ENCODE data around the gene KATNIP.

The KATNIP gene

GRCh38 chr16:27549464-27549745 lies 539 bp upstream of the KATNIP start:
- no peak overlapping the region for H2BK12ac ChIP-seq (ENCODE audit: low read length)
- H2BK120ac ChIP-seq (ENCODE audit: low read depth, low read length): no peak overlapping the region
- no peak overlapping the region for H4K91ac ChIP-seq (ENCODE audit: low read depth, low read length, poor library complexity)
- no peak overlapping the region for H2AK5ac ChIP-seq (ENCODE audit: low read depth, low read length)
- H3K9ac ChIP-seq (ENCODE audit: low read depth, low read length, poor library complexity): peak overlapping the region; percentile 92
- peak overlapping the region; percentile 99 for H3K23ac ChIP-seq (ENCODE audit: low read depth, low read length, poor library complexity)
- no peaks in the 10 kb centered on the region for H3K9me3 ChIP-seq (replicated peaks in 1 of 2; ENCODE audit: control insufficient read depth in 2 of 2, insufficient read depth in 1 of 2, low read depth in 1 of 2, low read length in 2 of 2)
- no peak overlapping the region for H2BK15ac ChIP-seq (ENCODE audit: low read length)
- H4K8ac ChIP-seq (ENCODE audit: low read depth, low read length): no peak overlapping the region
- peaks cover 7% of the 10 kb centered on the region for H3K79me1 ChIP-seq (ENCODE audit: low read depth, low read length)
- peaks cover 13 to 33% of the 10 kb centered on the region in 2 donors for H3K36me3 ChIP-seq (replicated peaks in 1 of 2; ENCODE audit: control insufficient read depth in 2 of 2, insufficient read depth in 2 of 2, low read length in 2 of 2)
- no CpG with 5 or more reads among the region's 21 CpGs for WGBS, 2 donors (ENCODE audit: extremely low coverage in 2 of 2, insufficient read length in 2 of 2, insufficient replicate concordance in 1 of 2)
- peak overlapping the region; percentile 96 for H3K18ac ChIP-seq (ENCODE audit: low read length)
- H3K4me2 ChIP-seq (ENCODE audit: insufficient read depth, low read length, poor library complexity, severe bottlenecking): peak overlapping the region; percentile 59
- no peak overlapping the region for H3K4ac ChIP-seq (ENCODE audit: low read length)
- peak overlapping the region; percentile 91 for H2AFZ ChIP-seq (ENCODE audit: low read length)
- H3K27ac ChIP-seq (replicated peaks; ENCODE audit: low read length): no peak overlapping the region
- no peaks in the 10 kb centered on the region for H3K27me3 ChIP-seq (ENCODE audit: control insufficient read depth in 3 of 3, insufficient read depth in 3 of 3, low read depth in 1 of 3, low read length in 3 of 3)
- no peak for DNase-seq (ENCODE audit: low spot score)
- no peak overlapping the region for H2BK5ac ChIP-seq (ENCODE audit: low read length)
- peak overlapping the region; percentile 88 to 95 for H3K4me3 ChIP-seq (ENCODE audit: low read length in 2 of 2)
- peak overlapping the region; percentile 92 for H3K14ac ChIP-seq (ENCODE audit: low read length)
- H3K4me1 ChIP-seq (ENCODE audit: control insufficient read depth in 2 of 2, insufficient read depth in 1 of 2, low read depth in 1 of 2, low read length in 2 of 2): peaks cover 1 to 4% of the 10 kb centered on the region in 2 donors

- peak overlapping the region; percentile 59 for H3K4me2 ChIP-seq (ENCODE audit: insufficient read depth, low read length, poor library complexity, severe bottlenecking)
- H3K27me3 ChIP-seq (ENCODE audit: control insufficient read depth in 3 of 3, insufficient read depth in 3 of 3, low read depth in 1 of 3, low read length in 3 of 3): no peaks in the 10 kb centered on the region
- no peak overlapping the region for H3K27ac ChIP-seq (replicated peaks; ENCODE audit: low read length)
- H3K23ac ChIP-seq (ENCODE audit: low read depth, low read length, poor library complexity): no peak overlapping the region
- H3K79me1 ChIP-seq (ENCODE audit: low read depth, low read length): peaks cover 7% of the 10 kb centered on the region
- H3K14ac ChIP-seq (ENCODE audit: low read length): no peak overlapping the region
- no peak overlapping the region for H3K18ac ChIP-seq (ENCODE audit: low read length)
- peaks cover 4 to 22% of the 10 kb centered on the region in 2 donors for H3K36me3 ChIP-seq (replicated peaks in 1 of 2; ENCODE audit: control insufficient read depth in 2 of 2, insufficient read depth in 2 of 2, low read length in 2 of 2)
- no CpG with 5 or more reads among the region's 4 CpGs for WGBS, 2 donors (ENCODE audit: extremely low coverage in 2 of 2, insufficient read length in 2 of 2, insufficient replicate concordance in 1 of 2)
- peaks cover 1 to 4% of the 10 kb centered on the region in 2 donors for H3K4me1 ChIP-seq (ENCODE audit: control insufficient read depth in 2 of 2, insufficient read depth in 1 of 2, low read depth in 1 of 2, low read length in 2 of 2)
- no peak overlapping the region for H2AK5ac ChIP-seq (ENCODE audit: low read depth, low read length)
- H3K9me3 ChIP-seq (replicated peaks in 1 of 2; ENCODE audit: control insufficient read depth in 2 of 2, insufficient read depth in 1 of 2, low read depth in 1 of 2, low read length in 2 of 2): no peaks in the 10 kb centered on the region
- H2BK120ac ChIP-seq (ENCODE audit: low read depth, low read length): no peak overlapping the region
- H3K4me3 ChIP-seq (ENCODE audit: low read length in 2 of 2): peak overlapping the region; percentile 88 to 99
- no peak overlapping the region for H3K4ac ChIP-seq (ENCODE audit: low read length)
- no peak overlapping the region for H2BK12ac ChIP-seq (ENCODE audit: low read length)
- DNase-seq (ENCODE audit: low spot score): no peak
- no peak overlapping the region for H2BK5ac ChIP-seq (ENCODE audit: low read length)
- no peak overlapping the region for H4K91ac ChIP-seq (ENCODE audit: low read depth, low read length, poor library complexity)
- no peak overlapping the region for H4K8ac ChIP-seq (ENCODE audit: low read depth, low read length)
- H2AFZ ChIP-seq (ENCODE audit: low read length): peak overlapping the region; percentile 90
- peak overlapping the region; percentile 87 for H3K9ac ChIP-seq (ENCODE audit: low read depth, low read length, poor library complexity)
- no peak overlapping the region for H2BK15ac ChIP-seq (ENCODE audit: low read length)
Observed at GRCh38 chr16:27550582-27550920, 607 bp downstream of the KATNIP start.

GRCh38 chr16:27551036-27551435 lies 1.1 kb downstream of the KATNIP start:
- no peak overlapping the region for H3K18ac ChIP-seq (ENCODE audit: low read length)
- H3K23ac ChIP-seq (ENCODE audit: low read depth, low read length, poor library complexity): no peak overlapping the region
- H3K4me2 ChIP-seq (ENCODE audit: insufficient read depth, low read length, poor library complexity, severe bottlenecking): no peak overlapping the region
- H2AK5ac ChIP-seq (ENCODE audit: low read depth, low read length): no peak overlapping the region
- DNase-seq (ENCODE audit: low spot score): no peak
- WGBS, 2 donors (ENCODE audit: extremely low coverage in 2 of 2, insufficient read length in 2 of 2, insufficient replicate concordance in 1 of 2): no CpG with 5 or more reads among the region's 1 CpG
- peaks cover 7% of the 10 kb centered on the region for H3K79me1 ChIP-seq (ENCODE audit: low read depth, low read length)
- H3K9ac ChIP-seq (ENCODE audit: low read depth, low read length, poor library complexity): no peak overlapping the region
- H3K4me3 ChIP-seq (ENCODE audit: low read length in 2 of 2): peak overlapping the region; percentile 88 to 99
- H3K4ac ChIP-seq (ENCODE audit: low read length): no peak overlapping the region
- no peak overlapping the region for H4K91ac ChIP-seq (ENCODE audit: low read depth, low read length, poor library complexity)
- H2AFZ ChIP-seq (ENCODE audit: low read length): no peak overlapping the region
- no peak overlapping the region for H3K27ac ChIP-seq (replicated peaks; ENCODE audit: low read length)
- peaks cover 4 to 17% of the 10 kb centered on the region in 2 donors for H3K36me3 ChIP-seq (replicated peaks in 1 of 2; ENCODE audit: control insufficient read depth in 2 of 2, insufficient read depth in 2 of 2, low read length in 2 of 2)
- no peak overlapping the region for H3K14ac ChIP-seq (ENCODE audit: low read length)
- H3K9me3 ChIP-seq (replicated peaks in 1 of 2; ENCODE audit: control insufficient read depth in 2 of 2, insufficient read depth in 1 of 2, low read depth in 1 of 2, low read length in 2 of 2): no peaks in the 10 kb centered on the region
- no peak overlapping the region for H2BK120ac ChIP-seq (ENCODE audit: low read depth, low read length)
- H2BK5ac ChIP-seq (ENCODE audit: low read length): no peak overlapping the region
- H4K8ac ChIP-seq (ENCODE audit: low read depth, low read length): no peak overlapping the region
- peaks cover 1 to 4% of the 10 kb centered on the region in 2 donors for H3K4me1 ChIP-seq (ENCODE audit: control insufficient read depth in 2 of 2, insufficient read depth in 1 of 2, low read depth in 1 of 2, low read length in 2 of 2)
- H3K27me3 ChIP-seq (ENCODE audit: control insufficient read depth in 3 of 3, insufficient read depth in 3 of 3, low read depth in 1 of 3, low read length in 3 of 3): no peaks in the 10 kb centered on the region
- H2BK12ac ChIP-seq (ENCODE audit: low read length): no peak overlapping the region
- no peak overlapping the region for H2BK15ac ChIP-seq (ENCODE audit: low read length)

GRCh38 chr16:27556471-27556870 lies 6.5 kb downstream of the KATNIP start:
- Histone ChIP-seq H2AFZ (ENCODE audit: low read length) (no peak overlapping the region), H2BK5ac (ENCODE audit: low read length) (no peak overlapping the region), H3K9me3 (replicated peaks in 1 of 2; ENCODE audit: control insufficient read depth in 2 of 2, insufficient read depth in 1 of 2, low read depth in 1 of 2, low read length in 2 of 2) (no peaks in the 10 kb centered on the region), H2AK5ac (ENCODE audit: low read depth, low read length) (no peak overlapping the region), H3K27me3 (ENCODE audit: control insufficient read depth in 3 of 3, insufficient read depth in 3 of 3, low read depth in 1 of 3, low read length in 3 of 3) (no peaks in the 10 kb centered on the region), H3K4me3 (ENCODE audit: low read length in 2 of 2) (no peak overlapping the region), H3K4ac (ENCODE audit: low read length) (no peak overlapping the region), H3K4me1 (ENCODE audit: control insufficient read depth in 2 of 2, insufficient read depth in 1 of 2, low read depth in 1 of 2, low read length in 2 of 2) (peaks cover 0 to 2% of the 10 kb centered on the region in 2 donors), H3K14ac (ENCODE audit: low read length) (no peak overlapping the region), H4K91ac (ENCODE audit: low read depth, low read length, poor library complexity) (no peak overlapping the region), H2BK120ac (ENCODE audit: low read depth, low read length) (no peak overlapping the region), H3K27ac (replicated peaks; ENCODE audit: low read length) (no peak overlapping the region), H3K9ac (ENCODE audit: low read depth, low read length, poor library complexity) (no peak overlapping the region), H3K18ac (ENCODE audit: low read length) (no peak overlapping the region), H2BK12ac (ENCODE audit: low read length) (no peak overlapping the region), H3K23ac (ENCODE audit: low read depth, low read length, poor library complexity) (no peak overlapping the region), H3K36me3 (replicated peaks in 1 of 2; ENCODE audit: control insufficient read depth in 2 of 2, insufficient read depth in 2 of 2, low read length in 2 of 2) (peaks cover 0 to 3% of the 10 kb centered on the region in 2 donors), H4K8ac (ENCODE audit: low read depth, low read length) (no peak overlapping the region), H2BK15ac (ENCODE audit: low read length) (no peak overlapping the region), H3K79me1 (ENCODE audit: low read depth, low read length) (no peaks in the 10 kb centered on the region), H3K4me2 (ENCODE audit: insufficient read depth, low read length, poor library complexity, severe bottlenecking) (no peak overlapping the region)
- no peak for DNase-seq (ENCODE audit: low spot score)
- WGBS, 2 donors (ENCODE audit: extremely low coverage in 2 of 2, insufficient read length in 2 of 2, insufficient replicate concordance in 1 of 2): no CpG with 5 or more reads among the region's 1 CpG

Measured in neuronal stem cell (in vitro differentiated cells).